Stimulated activated CD4-positive, alpha-beta T cell treated with anti-CD3 and anti-CD28 coated beads, Interleukin-1b, Interleukin-23, amount 100 ng/mL, for 48 hours (primary cell): ENCODE data around the gene DLX4.

ENCODE experiments used
- DNase-seq: peaks from one replicate; pipeline ENCODE4 v3.0.0-alpha.2; 2020

DLX4 gene

GRCh38 chr17:49990921-49991320 is 21.9 kb downstream of the DLX4 start:
- no peak for DNase-seq

GRCh38 chr17:49991409-49991808 is 22.4 kb downstream of the DLX4 start:
- DNase-seq, result no peak

GRCh38 chr17:49992191-49992932 is 23.4 kb downstream of the DLX4 start:
- no peak for DNase-seq

- DNase-seq, result no peak
Measured at GRCh38 chr17:49992933-49993422, 24.0 kb downstream of the DLX4 start.

- no peak for DNase-seq
Measured at GRCh38 chr17:49993423-49994060, 24.6 kb downstream of the DLX4 start.

- no peak for DNase-seq
Measured at GRCh38 chr17:49994085-49995054, 25.4 kb downstream of the DLX4 start.

DNA sequence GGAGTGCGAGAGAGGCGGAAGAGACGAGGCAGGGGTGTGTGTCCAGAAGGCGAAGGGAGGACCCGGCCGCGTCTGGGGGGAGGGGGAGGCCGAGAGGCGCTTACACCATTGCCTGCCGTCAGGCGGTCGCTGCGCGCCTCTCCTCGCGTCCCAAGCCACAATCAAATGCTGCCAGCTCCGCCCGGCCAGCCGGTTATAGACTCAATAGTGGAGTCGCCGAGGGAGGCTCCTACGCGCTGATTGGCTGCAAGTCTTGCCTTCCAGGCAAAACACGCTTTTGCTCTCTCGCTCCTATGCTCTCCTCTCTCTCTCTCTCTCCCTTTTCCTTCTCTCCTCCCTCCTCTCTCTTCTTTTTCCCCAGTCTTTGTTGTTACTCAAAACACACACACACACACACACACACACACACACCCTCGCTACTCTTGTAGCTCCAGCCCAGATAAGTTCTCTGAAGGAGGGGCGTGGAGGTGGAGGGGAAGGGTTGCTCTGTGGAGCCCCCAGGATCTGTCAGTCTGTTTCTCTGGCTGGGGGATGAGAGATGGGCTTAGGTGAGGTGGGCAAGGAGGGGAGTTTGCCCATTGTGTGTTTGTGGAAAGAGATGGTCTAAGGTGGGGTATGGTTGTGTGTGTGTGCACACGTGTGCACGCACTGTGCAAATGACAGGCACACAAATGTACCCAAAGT is 26.2 kb downstream of the DLX4 start, which contains the start of gene DLX3:
Gene DLX3 (minus strand): TSS at position 170 of the 684 bp plus-strand sequence. CDS start 226 bp downstream, outside the sequence.
- DNase-seq, result peak; percentile 33

GRCh38 chr17:49996121-49996494 is 27.1 kb downstream of the DLX4 start:
- DNase-seq, result no peak

DNA sequence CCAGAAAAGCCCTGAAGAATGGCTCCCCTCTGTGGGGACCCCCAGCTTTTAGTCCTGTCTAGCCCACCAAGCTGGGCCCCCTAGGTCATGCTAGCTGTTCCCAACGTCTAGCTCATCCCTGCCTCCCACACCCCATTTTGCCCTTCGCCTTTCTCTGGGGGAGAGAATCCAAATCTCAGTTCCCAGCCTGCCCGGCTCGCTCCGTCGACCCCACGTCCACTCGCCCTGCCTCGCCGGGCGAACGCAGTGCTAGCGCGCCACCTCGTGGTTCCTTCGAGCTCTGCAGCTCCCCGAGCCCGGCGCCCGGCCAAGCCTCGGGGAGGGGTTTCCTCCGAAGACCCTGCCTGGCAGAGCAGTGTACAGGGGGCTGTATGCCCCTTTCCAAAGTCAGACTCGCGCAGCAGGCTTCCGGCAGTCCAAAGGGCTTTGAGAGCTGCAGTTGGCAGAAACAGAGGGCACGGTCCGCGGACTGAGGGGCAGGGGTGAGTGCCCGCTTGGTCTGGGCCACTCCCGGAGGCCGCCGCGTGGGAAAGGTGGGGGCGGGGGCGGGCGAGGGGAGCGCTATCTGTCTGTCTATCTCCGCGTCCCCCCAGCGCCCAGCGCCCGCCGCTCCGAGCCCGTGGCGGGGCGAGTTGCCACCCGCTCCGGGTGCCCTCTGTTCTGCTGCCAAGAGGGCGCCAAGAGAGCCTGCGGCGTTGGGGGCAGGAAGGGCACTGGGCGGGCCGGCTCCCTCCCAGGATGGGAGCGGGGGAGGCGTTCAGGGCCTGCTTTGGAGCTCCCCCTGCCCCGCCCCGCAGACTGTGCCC is 27.7 kb downstream of the DLX4 start:
- DNase-seq, result peak; percentile 58

- no peak for DNase-seq
Measured at GRCh38 chr17:49997301-49997650, 28.3 kb downstream of the DLX4 start.

DNA sequence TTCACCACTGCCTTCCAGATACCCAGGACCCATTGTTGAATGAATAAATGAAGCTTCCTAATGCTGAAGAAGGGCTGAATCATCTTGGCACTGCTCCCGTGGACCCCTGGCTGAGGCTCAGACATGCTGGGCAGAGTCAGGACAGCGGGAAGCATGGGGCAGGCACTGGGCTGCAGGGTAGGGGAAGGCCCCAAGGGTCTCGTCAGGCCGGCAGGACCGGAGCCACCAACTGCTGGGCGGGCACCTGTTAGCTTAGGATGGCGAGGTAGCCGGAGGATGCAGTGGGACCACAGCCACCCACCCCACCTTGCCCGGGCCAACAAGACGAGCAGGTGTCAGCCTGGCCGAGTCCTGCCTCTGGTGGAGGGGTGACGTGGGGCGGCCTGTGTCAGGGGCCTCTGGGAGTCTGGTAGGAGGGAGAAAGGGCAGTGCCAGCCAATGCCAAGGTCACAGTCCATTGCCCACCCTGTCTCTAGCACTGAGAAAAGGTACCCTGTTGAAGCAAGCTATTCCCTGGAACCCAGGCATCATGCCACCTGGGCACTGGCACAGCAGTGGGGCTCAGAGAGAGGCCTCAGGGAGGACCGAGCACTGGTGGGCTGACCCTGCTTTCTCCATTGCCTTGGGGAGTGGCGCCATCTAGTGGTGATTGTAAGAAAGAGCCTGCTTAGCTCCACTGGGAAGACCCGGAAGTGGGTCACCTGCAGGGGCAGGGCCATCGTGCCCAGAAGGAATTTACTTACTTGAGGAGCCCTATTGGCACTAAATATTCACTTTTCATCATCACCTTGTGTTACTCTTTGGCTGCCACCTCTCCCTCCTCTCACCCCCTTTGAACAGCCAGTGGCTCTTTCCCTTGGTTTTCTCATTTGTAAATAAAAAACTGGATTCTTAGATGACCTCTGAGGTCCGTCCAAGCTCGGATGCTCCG is 29.0 kb downstream of the DLX4 start:
- peak; percentile 86 for DNase-seq

GRCh38 chr17:49998836-49999511 is 30.0 kb downstream of the DLX4 start:
- no peak for DNase-seq

DNA sequence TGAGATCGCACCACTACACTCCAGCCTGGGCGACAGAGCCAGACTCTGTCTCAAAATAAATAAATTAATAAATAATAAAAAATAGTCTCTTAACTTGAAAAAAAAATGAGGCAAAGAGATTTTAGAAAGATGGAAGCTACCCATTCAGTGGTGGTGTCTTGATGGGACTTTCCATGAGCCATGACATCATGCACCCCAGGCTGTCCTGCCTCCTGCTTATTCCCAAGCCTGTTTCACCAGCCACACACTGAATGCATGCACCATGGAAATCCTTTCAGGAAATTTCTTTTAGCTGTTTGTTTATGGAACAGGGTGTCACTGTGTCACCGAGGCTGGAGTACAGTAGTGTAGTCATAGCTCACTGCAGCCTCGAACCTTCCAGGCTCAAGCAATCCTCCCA is 34.9 kb downstream of the DLX4 start:
- no peak for DNase-seq

DNA sequence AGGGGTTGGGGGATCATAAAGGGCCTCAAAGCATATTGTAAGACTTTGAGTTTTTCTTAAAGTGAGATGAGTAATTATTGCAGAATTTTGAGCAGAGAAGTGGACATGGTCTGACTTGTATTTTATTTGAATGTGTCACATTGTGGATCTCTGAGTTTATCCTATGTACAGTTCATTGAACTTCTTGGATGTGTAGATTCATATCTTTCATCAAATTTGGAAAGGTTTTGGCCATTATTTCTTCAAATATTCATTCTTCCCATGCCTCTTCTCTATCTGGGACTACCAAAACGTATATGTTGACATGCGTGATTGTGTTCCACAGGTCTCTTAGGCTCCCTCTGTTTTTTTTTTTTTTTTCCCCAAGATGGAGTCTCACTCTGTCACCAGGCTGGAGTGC is 40.3 kb downstream of the DLX4 start:
- no peak for DNase-seq

DNA sequence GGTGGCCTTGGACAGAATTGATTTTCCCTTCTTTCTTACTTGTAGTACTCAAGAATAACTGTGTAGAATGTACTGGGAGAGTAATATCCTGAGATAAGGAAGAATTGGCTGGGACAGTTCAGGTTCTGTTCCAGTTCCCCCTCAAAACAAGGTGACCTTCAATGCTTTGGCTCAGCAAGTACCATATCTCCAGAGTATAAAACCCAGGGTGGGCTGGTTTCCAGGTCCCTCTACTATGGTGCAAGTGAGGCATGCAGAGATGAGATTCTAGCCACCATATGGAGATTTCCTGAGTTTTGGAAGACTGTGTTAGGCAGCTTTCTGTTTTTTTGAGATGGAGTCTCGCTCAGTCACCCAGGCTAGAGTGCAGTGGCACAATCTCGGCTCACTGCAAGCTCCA is 44.1 kb downstream of the DLX4 start:
- no peak for DNase-seq

DNA sequence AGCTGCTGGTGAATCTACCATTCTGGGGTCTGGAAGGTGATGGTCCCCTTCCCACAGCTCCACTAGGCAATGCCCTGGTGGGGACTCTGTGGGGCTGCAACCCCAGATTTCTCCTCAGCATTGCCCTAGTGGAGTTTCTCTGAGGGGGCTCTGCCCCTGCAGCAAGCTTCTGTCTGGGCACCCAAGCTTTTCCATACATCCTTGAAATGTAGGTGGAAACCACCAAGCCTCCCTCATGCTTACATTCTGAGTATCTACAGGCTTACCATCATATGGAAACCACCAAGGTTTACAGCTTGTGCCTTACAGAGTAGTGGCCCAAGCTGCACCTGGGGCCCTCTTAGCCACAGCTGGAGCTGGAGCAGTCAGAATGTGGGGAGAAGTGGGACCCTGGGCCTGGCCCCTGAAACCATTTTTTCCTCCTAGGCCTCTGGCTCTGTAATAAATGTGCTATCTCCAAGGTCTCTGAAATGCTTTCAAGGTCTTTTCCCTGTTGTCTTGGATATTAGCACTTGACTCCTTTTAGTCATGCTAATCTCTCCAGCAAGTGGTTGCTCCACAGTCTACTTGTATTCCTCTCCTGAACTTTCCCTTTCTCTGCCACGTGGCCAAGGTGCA is 45.6 kb downstream of the DLX4 start:
- no peak for DNase-seq

GRCh38 chr17:50015146-50015545 is 46.2 kb downstream of the DLX4 start:
- DNase-seq, result no peak

- no peak for DNase-seq
Measured at GRCh38 chr17:50018909-50019308, 49.9 kb downstream of the DLX4 start.

DNA sequence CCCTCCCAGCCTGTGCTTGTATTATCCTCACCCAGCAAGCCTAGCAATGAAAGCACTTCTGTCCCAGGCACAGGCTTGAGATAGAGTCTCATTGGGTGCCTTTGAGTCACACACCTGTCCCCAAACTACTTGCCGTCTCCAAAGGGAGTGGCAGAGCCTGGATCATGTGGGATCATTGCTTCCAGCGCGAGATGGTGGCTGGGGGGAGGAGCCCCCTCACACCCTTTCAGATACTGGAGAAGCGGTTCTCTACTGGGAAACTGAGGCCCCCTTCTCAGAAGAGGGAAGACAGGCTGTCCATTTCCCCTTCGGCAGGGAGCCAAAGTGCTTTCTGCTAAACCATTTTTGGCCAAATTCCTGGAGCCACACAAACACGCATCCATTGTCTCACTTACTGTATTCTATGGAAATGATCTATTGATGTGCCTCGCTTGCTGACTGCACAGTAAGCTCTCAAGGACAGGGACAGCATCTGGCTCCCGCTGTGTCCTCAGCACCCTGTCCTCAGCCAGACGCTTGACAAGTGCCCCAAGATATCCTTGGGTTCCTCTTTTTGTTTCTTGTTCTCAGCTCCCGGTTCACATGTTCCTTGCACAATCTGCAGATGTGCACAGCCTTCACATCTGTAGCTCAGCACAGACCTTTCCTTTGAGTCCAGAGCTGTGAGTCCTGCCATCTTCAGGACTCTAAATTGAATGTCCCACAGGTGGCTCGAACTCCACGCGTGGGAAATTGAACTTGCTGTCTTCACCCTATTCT is 52.0 kb downstream of the DLX4 start:
- no peak for DNase-seq
